CD4-positive, alpha-beta T cell (primary cell): ENCODE results near the gene PMM2. TPM values are rescaled to one million over a fixed set of nuclear protein-coding genes. Genes with fewer than 3 reads are reported as not detected.

Experiments
- ATAC-seq: fragments of 200-7000 bp; cut with Tn5 transposase; one replicate; pipeline ENCODE4 v1.10.0; 2022; ENCODE audit warnings: mild to moderate bottlenecking; ENCODE audit not compliant: poor library complexity
- CTCF ChIA-PET: fragments of 350-600 bp; sonication (Branson Sonifier 250); formaldehyde crosslinking; loops from one replicate; lab custom pipeline; 2021; ENCODE audit warnings: antibody characterized with exemption, inconsistent platforms; lab: Charles Lee
- POLR2A ChIA-PET: fragments of 350-600 bp; sonication (Branson Sonifier 250); formaldehyde crosslinking; loops from one replicate; lab custom pipeline; 2021; ENCODE audit warnings: antibody characterized with exemption, inconsistent platforms; lab: Charles Lee
- DNase-seq, 14 experiments: peaks; one replicate each; pipeline ENCODE4 v3.0.0-alpha.2; 2013 to 2020; ENCODE audit warnings: mixed read lengths in 2 of 14
- H3K27ac ChIP-seq, 2 donors: one replicate each; pipeline versions ENCODE4 v1.5.1 to v1.7.0; 2013; ENCODE audit warnings: low read length in 2 of 2, low read depth in 1 of 2, mild to moderate bottlenecking in 1 of 2
- H3K27me3 ChIP-seq, 2 experiments: 1 replicate in 1 of 2; 2 replicates in 1 of 2; pipeline versions ENCODE4 v1.6.1 to v1.7.0; 2013; ENCODE audit warnings: low read length in 2 of 2, control low read depth in 1 of 2, mild to moderate bottlenecking in 1 of 2, moderate library complexity in 1 of 2; ENCODE audit not compliant: insufficient read depth in 2 of 2, control insufficient read depth in 1 of 2
- H3K36me3 ChIP-seq: one replicate; pipeline ENCODE4 v1.6.1; 2013; ENCODE audit warnings: low read length, control low read depth; ENCODE audit not compliant: insufficient read depth
- H3K4me1 ChIP-seq: one replicate; pipeline ENCODE4 v1.6.1; 2013; ENCODE audit warnings: low read length, control low read depth; ENCODE audit not compliant: insufficient read depth
- H3K4me3 ChIP-seq: one replicate; pipeline ENCODE4 v1.5.1; 2013; ENCODE audit warnings: mild to moderate bottlenecking, low read length, moderate library complexity
- H3K9me3 ChIP-seq, 2 experiments: 1 replicate in 1 of 2; 2 replicates in 1 of 2; pipeline versions ENCODE4 v1.6.1 to v1.7.0; 2013; ENCODE audit warnings: low read length in 2 of 2, mild to moderate bottlenecking in 2 of 2, control low read depth in 1 of 2, moderate library complexity in 1 of 2; ENCODE audit not compliant: control insufficient read depth in 1 of 2, insufficient read depth in 1 of 2
- H3K27ac Mint-ChIP-seq: one replicate; pipeline ENCODE4 v1.8.0; 2020; ENCODE audit warnings: mixed read lengths
- H3K27me3 Mint-ChIP-seq: one replicate; pipeline ENCODE4 v1.8.0; 2021; ENCODE audit warnings: mixed read lengths
- H3K36me3 Mint-ChIP-seq: one replicate; pipeline ENCODE4 v1.8.0; 2021; ENCODE audit warnings: low read depth, mixed read lengths
- H3K4me1 Mint-ChIP-seq: one replicate; pipeline ENCODE4 v1.8.0; 2021; ENCODE audit warnings: low read depth, mixed read lengths
- H3K4me3 Mint-ChIP-seq: one replicate; pipeline ENCODE4 v1.8.0; 2020; ENCODE audit warnings: mild to moderate bottlenecking, mixed read lengths
- H3K9me3 Mint-ChIP-seq: one replicate; pipeline ENCODE4 v1.8.0; 2020; ENCODE audit warnings: mixed read lengths
- intact Hi-C, 2 experiments: fragments of 100-400 bp; cut with DNase I in 1 of 2; cut with micrococcal nuclease in 1 of 2; formaldehyde crosslinking; loops; one replicate each; pipeline versions ENCODE4 v1.15.1 to v1.9.0; 2023 to 2025; cut with DNase I, micrococcal nuclease
- total RNA-seq, 174 experiments: library from RNA in 2 of 174; stranded (reverse) in 2 of 174; gene quantifications; one replicate each; pipeline ENCODE4 v1.2.3 and lab custom pipeline; 2021 to 2026
- TF ChIP-seq, protein P1 (sequence below): fragments of 200-600 bp; IDR thresholded peaks from one replicate; pipeline ENCODE4 v1.8.0; 2022; ENCODE audit warnings: antibody characterized with exemption, mild to moderate bottlenecking

Gene PMM2
- total RNA-seq, 2 experiments from 2014 or later, result 24.2 to 27.0 TPM

DNA sequence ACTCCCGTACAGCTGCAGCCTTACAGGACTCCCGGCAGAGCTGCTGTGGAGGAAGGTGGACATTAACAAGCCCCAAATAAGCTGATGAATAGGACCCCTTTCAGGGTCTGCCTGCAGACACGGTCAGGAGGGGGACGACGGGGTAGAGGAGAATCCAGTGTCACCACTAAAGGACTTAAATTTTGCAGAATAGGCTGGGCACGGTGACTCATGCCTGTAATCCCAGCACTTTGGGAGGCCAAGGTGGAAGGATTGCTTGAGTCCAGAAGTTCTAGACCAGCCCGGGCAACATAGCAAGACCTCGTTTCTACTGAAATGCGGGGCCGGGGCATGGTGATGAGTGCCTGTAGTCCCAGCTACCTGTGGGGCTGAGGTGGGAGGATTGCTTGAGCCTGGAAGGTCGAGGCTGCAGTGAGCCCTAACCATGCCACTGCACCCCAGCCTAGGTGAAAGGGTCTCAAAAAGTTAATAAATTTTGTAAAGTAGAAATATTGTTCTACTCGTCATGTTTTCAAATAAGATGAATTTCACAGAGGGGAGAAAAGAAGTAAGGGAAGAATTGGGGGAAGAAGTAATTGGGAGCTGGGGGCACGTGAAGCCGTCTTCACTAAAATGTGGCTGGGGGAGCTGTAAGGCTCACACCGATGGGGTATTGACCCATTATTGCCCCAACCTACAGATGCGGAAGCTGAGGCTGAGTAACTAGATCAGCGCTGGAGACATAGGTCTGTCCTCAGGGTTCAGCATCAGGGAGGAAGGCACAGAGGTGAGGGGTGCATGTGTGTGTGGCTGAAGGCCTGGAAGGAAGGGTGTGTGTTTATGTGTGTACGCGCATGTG lies 89.2 kb downstream of the PMM2 start:
- POLR2A ChIA-PET, result interaction anchor here (1.8 kb wide), 1 partner anchor 18 kb away, joined by 4 read pairs; the partner anchor contains the start of gene CARHSP1
- intact Hi-C loops, result no loop called here
- Histone ChIP-seq H3K4me1 (peaks cover 21% of the 10 kb centered on the region), H3K4me3 (no peak overlapping the region), H3K27ac (no peak overlapping the region), H3K36me3 (peaks cover 13% of the 10 kb centered on the region), H3K9me3 (peaks cover 0 to 5% of the 10 kb centered on the region in 2 experiments), H3K27me3 (peaks cover 0 to 2% of the 10 kb centered on the region in 2 experiments)
- CTCF ChIA-PET, result interaction anchor here (0.8 to 1.7 kb wide), 2 partner anchors 50 to 89 kb away, joined by 3 to 8 read pairs; partner anchors contain the start of genes PMM2 and TMEM186
- no peaks in the 10 kb centered on the region for H3K9me3 Mint-ChIP-seq
- H3K4me3 Mint-ChIP-seq, result no peak overlapping the region
- H3K36me3 Mint-ChIP-seq, result peaks cover 24% of the 10 kb centered on the region
- peaks cover 21% of the 10 kb centered on the region for H3K4me1 Mint-ChIP-seq
- TF ChIP-seq, protein P1, sequence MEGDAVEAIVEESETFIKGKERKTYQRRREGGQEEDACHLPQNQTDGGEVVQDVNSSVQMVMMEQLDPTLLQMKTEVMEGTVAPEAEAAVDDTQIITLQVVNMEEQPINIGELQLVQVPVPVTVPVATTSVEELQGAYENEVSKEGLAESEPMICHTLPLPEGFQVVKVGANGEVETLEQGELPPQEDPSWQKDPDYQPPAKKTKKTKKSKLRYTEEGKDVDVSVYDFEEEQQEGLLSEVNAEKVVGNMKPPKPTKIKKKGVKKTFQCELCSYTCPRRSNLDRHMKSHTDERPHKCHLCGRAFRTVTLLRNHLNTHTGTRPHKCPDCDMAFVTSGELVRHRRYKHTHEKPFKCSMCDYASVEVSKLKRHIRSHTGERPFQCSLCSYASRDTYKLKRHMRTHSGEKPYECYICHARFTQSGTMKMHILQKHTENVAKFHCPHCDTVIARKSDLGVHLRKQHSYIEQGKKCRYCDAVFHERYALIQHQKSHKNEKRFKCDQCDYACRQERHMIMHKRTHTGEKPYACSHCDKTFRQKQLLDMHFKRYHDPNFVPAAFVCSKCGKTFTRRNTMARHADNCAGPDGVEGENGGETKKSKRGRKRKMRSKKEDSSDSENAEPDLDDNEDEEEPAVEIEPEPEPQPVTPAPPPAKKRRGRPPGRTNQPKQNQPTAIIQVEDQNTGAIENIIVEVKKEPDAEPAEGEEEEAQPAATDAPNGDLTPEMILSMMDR, result no peak
- ATAC-seq (no peak), DNase-seq (no peak)
- H3K27ac Mint-ChIP-seq, result peak overlapping the region; percentile 60
- peaks cover 9% of the 10 kb centered on the region for H3K27me3 Mint-ChIP-seq

DNA sequence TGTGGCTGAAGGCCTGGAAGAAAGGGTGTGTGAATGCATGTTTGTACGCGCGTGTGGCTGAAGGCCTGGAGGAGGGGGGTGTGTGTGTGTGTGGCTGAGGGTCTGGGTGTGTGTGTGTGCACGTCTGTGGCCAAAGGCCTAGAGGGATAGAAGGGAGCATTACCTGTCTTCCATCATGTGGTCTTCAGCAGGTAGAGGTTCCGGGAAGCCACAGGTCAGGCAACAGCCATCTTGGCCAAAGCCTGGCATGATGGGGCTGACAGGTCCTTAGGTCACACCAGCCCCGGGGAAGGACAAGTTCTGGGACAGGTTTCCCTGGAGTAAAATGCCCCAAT lies 89.8 kb downstream of the PMM2 start:
- Mint-ChIP-seq H3K4me3 (no peak overlapping the region), H3K36me3 (peaks cover 30% of the 10 kb centered on the region), H3K9me3 (no peaks in the 10 kb centered on the region), H3K27ac (peak overlapping the region; percentile 60), H3K27me3 (peaks cover 9% of the 10 kb centered on the region), H3K4me1 (peaks cover 25% of the 10 kb centered on the region)
- Histone ChIP-seq H3K27me3 (peaks cover 0 to 2% of the 10 kb centered on the region in 2 experiments), H3K9me3 (peaks cover 0 to 5% of the 10 kb centered on the region in 2 experiments), H3K36me3 (peaks cover 15% of the 10 kb centered on the region), H3K27ac (no peak overlapping the region), H3K4me3 (no peak overlapping the region), H3K4me1 (peaks cover 26% of the 10 kb centered on the region)
- TF ChIP-seq, protein P1, result no peak
- ChIA-PET CTCF (no interaction called here), POLR2A (interaction anchor here (1.8 kb wide), 1 partner anchor 19 kb away, joined by 4 read pairs; the partner anchor contains the start of gene CARHSP1)
- DNase-seq (no peak), ATAC-seq (no peak)
- intact Hi-C loops, result no loop called here

DNA sequence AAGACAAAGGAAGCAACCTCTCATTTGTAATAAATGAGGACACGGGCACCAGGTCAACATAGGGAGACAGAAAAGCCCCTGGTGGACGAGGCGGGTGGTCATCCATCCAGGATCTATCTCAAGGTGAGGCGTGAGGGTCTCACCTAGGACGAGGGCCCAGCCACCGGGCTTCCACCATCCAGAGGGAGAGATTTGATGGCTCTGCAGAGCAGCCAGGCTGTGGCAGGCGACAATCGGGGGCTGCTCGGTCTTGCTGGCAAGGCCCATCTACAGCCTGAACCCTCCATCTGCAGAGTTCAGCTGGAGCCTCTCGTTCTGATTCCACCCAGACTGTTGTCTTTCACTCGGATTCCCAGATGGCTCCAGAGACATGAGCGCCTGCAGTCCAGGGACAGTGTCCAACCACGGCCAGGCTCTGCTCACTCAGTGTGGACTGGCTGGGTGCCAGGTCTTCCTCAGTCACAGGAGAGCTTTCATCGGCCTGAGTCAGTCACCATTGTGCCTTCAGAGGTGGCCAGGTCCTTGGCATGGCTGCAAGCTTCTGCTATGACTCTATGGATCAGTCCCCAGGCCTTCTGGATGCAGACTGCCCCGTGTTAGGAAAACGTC lies 90.4 kb downstream of the PMM2 start:
- DNase-seq (no peak), ATAC-seq (no peak)
- Histone ChIP-seq H3K36me3 (peaks cover 21% of the 10 kb centered on the region), H3K9me3 (peaks cover 0 to 5% of the 10 kb centered on the region in 2 experiments), H3K27me3 (peaks cover 0 to 2% of the 10 kb centered on the region in 2 experiments), H3K27ac (no peak overlapping the region), H3K4me3 (no peak overlapping the region), H3K4me1 (peaks cover 26% of the 10 kb centered on the region)
- Mint-ChIP-seq H3K27me3 (peaks cover 9% of the 10 kb centered on the region), H3K4me3 (no peak overlapping the region), H3K4me1 (peaks cover 25% of the 10 kb centered on the region), H3K27ac (no peak overlapping the region), H3K36me3 (peaks cover 37% of the 10 kb centered on the region), H3K9me3 (no peaks in the 10 kb centered on the region)
- ChIA-PET CTCF (no interaction called here), POLR2A (no interaction called here)
- TF ChIP-seq, protein P1, result no peak
- intact Hi-C loops, result no loop called here
